Loucy (cell line): ENCODE results near the gene PDK3.

Source experiments
- CTCF ChIP-seq: fragments of 200-600 bp; sonication (generic); conservative IDR thresholded peaks from 2 replicates; pipeline ENCODE4 v1.5.1; 2014; ENCODE audit warnings: mild to moderate bottlenecking, antibody characterized with exemption, low read length
- EZH2phosphoT487 ChIP-seq: fragments of 200-600 bp; IDR thresholded peaks from 2 replicates; pipeline ENCODE4 v1.6.1; 2018; ENCODE audit warnings: antibody characterized with exemption, mild to moderate bottlenecking, moderate library complexity, borderline replicate concordance

GRCh38 chrX:24435060-24435459 lies 30.0 kb upstream of the PDK3 start:
- no peak for TF ChIP-seq CTCF
- TF ChIP-seq EZH2phosphoT487, result no peak
